Pancreas (tissue), 10 donors: ENCODE data around the gene BAG3. TPM values are rescaled to one million over a fixed set of nuclear protein-coding genes. Genes with fewer than 3 reads are reported as not detected.
A peak's percentile ranks its signal among the peaks of the same experiment; 100 is the strongest.

Experiments used
- ATAC-seq, 4 donors: fragments of 200-7000 bp; cut with Tn5 transposase; one replicate each; pipeline versions ENCODE4 v1.8.0 to v1.9.1; 2020; ENCODE audit warnings: mild to moderate bottlenecking in 4 of 4, moderate library complexity in 4 of 4
- DNase-seq, 6 donors: peaks; one replicate each; pipeline ENCODE4 v3.0.0-alpha.2; 2020
- FAIRE-seq: peaks from 2 replicates; lab custom pipeline; 2012; peaks lifted over from hg19 to GRCh38; lab: Jason Lieb, UNC
- H3K27ac ChIP-seq, 4 donors: fragments of 200-600 bp; sonication (generic); 1 replicate in 3 of 4; 2 replicates in 1 of 4; pipeline versions ENCODE4 v1.5.0 to v1.8.0; 2020
- H3K27me3 ChIP-seq, 4 donors: fragments of 200-600 bp; one replicate each; pipeline ENCODE4 v1.8.0; 2021
- H3K36me3 ChIP-seq, 3 donors: fragments of 200-600 bp; sonication (generic) in 1 of 3; one replicate each; pipeline versions ENCODE4 v1.5.0 to v1.8.0; 2020 to 2021
- H3K4me1 ChIP-seq, 3 donors: fragments of 200-600 bp; one replicate each; pipeline ENCODE4 v1.8.0; 2021
- H3K4me3 ChIP-seq, 4 donors: fragments of 200-600 bp; sonication (generic) in 2 of 4; one replicate each; pipeline versions ENCODE4 v1.5.0 to v1.8.0; 2020 to 2021
- H3K9me3 ChIP-seq, 4 donors: fragments of 200-600 bp; one replicate each; pipeline ENCODE4 v1.8.0; 2021
- CTCF ChIP-seq, 4 donors: fragments of 200-600 bp; sonication (generic) in 3 of 4; IDR thresholded peaks; one replicate each; pipeline versions ENCODE4 v1.5.0 to v1.8.0; 2021; ENCODE audit warnings: antibody characterized with exemption in 4 of 4
- WGBS, 2 donors: extraction: QIAGEN DNeasy Blood & Tissue Kit; methylation state at CpG; one replicate each; pipeline ENCODE4 v1.1.7; 2013; 5-methylcytosine and 5-hydroxymethylcytosine counted together
- intact Hi-C, 3 donors: fragments of 100-400 bp; cut with DNase I; formaldehyde crosslinking; loops; one replicate each; pipeline versions ENCODE4 v1.11.1 to v1.14.2; 2022
- polyA plus RNA-seq, 2 donors: library from polyadenylated mRNA; stranded (reverse); fragments of 200-250 nt; gene quantifications; one replicate each; pipeline ENCODE4 v1.2.3, GENCODE V29; 2013
- total RNA-seq, 6 donors: library from RNA; stranded (reverse); fragmentation: NEBNext Ultra II Directional in 4 of 6; extraction: Animal tissue kit (Norgen Biotek cat#: 25700) in 4 of 6; gene quantifications; one replicate each; pipeline versions ENCODE4 v1.2.1 to v1.2.4, GENCODE V29; 2021 to 2023
- donor health status: healthy with polysubstance abuse.
- donor health status: DM: no; HTN: no; CAD: no; lungs with moderate emphysema.
- donor health status: DM: no; HTN: no; CAD: no.
- donor health status: control.
- donor health status: control.
- donor health status: Bipolar disorder and iron deficiency.
- donor health status: DM: yes; HTN: yes; CAD: no.
- donor health status: DM: no; HTN: no; CAD: no.
- donor health status: DM: no; HTN: no; CAD: no.
- donor health status: DM: yes; HTN: yes; CAD: no.

BAG3 gene
- total and polyA plus RNA-seq, 8 donors: 6.4 to 16.8 (median 8.8) TPM

- intact Hi-C loops: no loop called here
- peaks cover 7 to 31% (median 12%) of the 10 kb centered on the region in 3 donors for H3K4me1 ChIP-seq
- peak in 4 of 6 donors; percentile 40 to 45 (median 44) for DNase-seq
- H3K9me3 ChIP-seq: no peaks in the 10 kb centered on the region
- WGBS, 2 donors: 55 to 65% methylated on average over 6 of the region's 6 CpGs
- peak overlapping the region in 2 of 4 donors; percentile 4 to 99 for H3K27ac ChIP-seq
- no peak for TF ChIP-seq CTCF (IDR thresholded peaks at IDR 0.05)
- H3K36me3 ChIP-seq: no peaks in the 10 kb centered on the region
- H3K4me3 ChIP-seq: no peak overlapping the region
- peak in 2 of 4 donors; percentile 12 to 18 for ATAC-seq
- H3K27me3 ChIP-seq: no peaks in the 10 kb centered on the region
- no peak for FAIRE-seq
Observed at GRCh38 chr10:119654540-119654939, 3.4 kb downstream of the BAG3 start.

GRCh38 chr10:119655566-119656001 is 4.4 kb downstream of the BAG3 start:
- FAIRE-seq: no peak
- intact Hi-C loops: no loop called here
- Histone ChIP-seq H3K27ac (peak overlapping the region in 1 of 4 donors; percentile 99), H3K36me3 (no peaks in the 10 kb centered on the region), H3K27me3 (no peaks in the 10 kb centered on the region), H3K9me3 (no peaks in the 10 kb centered on the region), H3K4me3 (no peak overlapping the region), H3K4me1 (peaks cover 7 to 31% (median 12%) of the 10 kb centered on the region in 3 donors)
- DNase-seq: no peak
- 63 to 76% methylated on average over 11 of the region's 11 CpGs for WGBS, 2 donors
- ATAC-seq: no peak
- TF ChIP-seq CTCF (IDR thresholded peaks at IDR 0.05): no peak

- FAIRE-seq: no peak
- Histone ChIP-seq H3K27ac (no peak overlapping the region), H3K36me3 (no peaks in the 10 kb centered on the region), H3K4me3 (no peak overlapping the region), H3K9me3 (no peaks in the 10 kb centered on the region), H3K4me1 (peaks cover 7 to 31% (median 12%) of the 10 kb centered on the region in 3 donors), H3K27me3 (no peaks in the 10 kb centered on the region)
- no peak for TF ChIP-seq CTCF (IDR thresholded peaks at IDR 0.05)
- DNase-seq: no peak
- 40 to 76% methylated on average over 2 of the region's 2 CpGs for WGBS, 2 donors
- intact Hi-C loops: no loop called here
- no peak for ATAC-seq
Observed at GRCh38 chr10:119656760-119657159, 5.6 kb downstream of the BAG3 start.

GRCh38 chr10:119657725-119658124 is 6.5 kb downstream of the BAG3 start:
- DNase-seq (no peak), ATAC-seq (no peak), FAIRE-seq (no peak)
- no peaks in the 10 kb centered on the region for H3K36me3 ChIP-seq
- H3K27ac ChIP-seq: no peak overlapping the region
- peaks cover 7 to 31% (median 12%) of the 10 kb centered on the region in 3 donors for H3K4me1 ChIP-seq
- no peak overlapping the region for H3K4me3 ChIP-seq
- 45 to 46% methylated on average over 7 of the region's 7 CpGs for WGBS, 2 donors
- no peaks in the 10 kb centered on the region for H3K9me3 ChIP-seq
- no peaks in the 10 kb centered on the region for H3K27me3 ChIP-seq
- intact Hi-C loops: no loop called here
- TF ChIP-seq CTCF (IDR thresholded peaks at IDR 0.05): no peak

GRCh38 chr10:119658274-119658673 is 7.1 kb downstream of the BAG3 start:
- Histone ChIP-seq H3K27me3 (no peaks in the 10 kb centered on the region), H3K36me3 (no peaks in the 10 kb centered on the region), H3K9me3 (no peaks in the 10 kb centered on the region), H3K27ac (peak overlapping the region in 1 of 4 donors; percentile 8), H3K4me1 (peaks cover 4 to 25% (median 12%) of the 10 kb centered on the region in 3 donors), H3K4me3 (no peak overlapping the region)
- no peak for TF ChIP-seq CTCF (IDR thresholded peaks at IDR 0.05)
- 49 to 58% methylated on average over 13 of the region's 13 CpGs for WGBS, 2 donors
- DNase-seq (peak in 5 of 6 donors; percentile 56 to 78 (median 75)), ATAC-seq (peak; percentile 80 to 90 (median 88)), FAIRE-seq (no peak)
- intact Hi-C loops: no loop called here
